GM18526 (cell line): ENCODE measurements around the gene GAB2.

Experiments used
- POLR2A ChIP-seq: IDR thresholded peaks from 3 replicates; pipeline ENCODE4 v1.6.1; 2011; ENCODE audit not compliant: insufficient read length; ENCODE audit errors: extremely low read depth

GAB2 gene

DNA sequence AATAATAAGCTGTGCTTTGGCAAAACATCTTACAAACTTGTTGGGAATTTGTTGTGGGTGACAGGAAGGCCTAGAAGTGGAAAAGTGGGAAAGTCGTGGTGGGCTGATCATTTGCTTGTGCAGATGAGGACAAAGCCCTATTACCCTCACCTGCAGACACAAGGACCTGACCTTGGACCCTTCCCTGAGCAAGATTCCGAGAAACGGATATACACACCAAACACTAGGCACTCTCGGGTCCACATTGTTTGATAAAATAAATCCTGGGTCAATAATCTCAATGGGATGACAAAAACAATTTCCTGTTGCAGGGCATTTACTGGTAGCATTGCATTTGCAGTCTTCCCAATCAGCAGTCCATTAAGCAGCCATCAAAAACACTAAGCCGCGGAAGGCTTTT, 89.7 kb downstream of the GAB2 start:
- no peak for TF ChIP-seq POLR2A

- TF ChIP-seq POLR2A = no peak
These were observed 92.3 kb downstream of the GAB2 start for GRCh38 chr11:78325274-78325781.

DNA sequence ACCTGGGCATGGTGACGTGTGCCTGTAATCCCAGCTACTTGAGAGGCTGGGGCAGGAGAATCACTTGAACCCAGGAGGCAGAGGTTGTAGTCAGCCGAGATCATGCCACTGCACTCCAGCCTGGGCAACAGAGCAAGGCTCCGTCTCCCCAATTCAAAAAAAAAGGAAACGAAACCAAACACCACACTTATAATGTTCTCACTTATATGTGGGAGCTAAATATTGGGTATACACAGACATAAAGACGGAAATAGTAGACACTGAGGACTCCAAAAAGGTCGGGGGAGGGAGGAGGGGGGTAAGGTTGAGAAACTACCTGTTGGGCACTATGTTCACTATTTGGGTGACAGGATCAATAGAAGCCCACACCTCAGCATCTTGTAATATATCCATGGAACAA, 94.3 kb downstream of the GAB2 start:
- no peak for TF ChIP-seq POLR2A

DNA sequence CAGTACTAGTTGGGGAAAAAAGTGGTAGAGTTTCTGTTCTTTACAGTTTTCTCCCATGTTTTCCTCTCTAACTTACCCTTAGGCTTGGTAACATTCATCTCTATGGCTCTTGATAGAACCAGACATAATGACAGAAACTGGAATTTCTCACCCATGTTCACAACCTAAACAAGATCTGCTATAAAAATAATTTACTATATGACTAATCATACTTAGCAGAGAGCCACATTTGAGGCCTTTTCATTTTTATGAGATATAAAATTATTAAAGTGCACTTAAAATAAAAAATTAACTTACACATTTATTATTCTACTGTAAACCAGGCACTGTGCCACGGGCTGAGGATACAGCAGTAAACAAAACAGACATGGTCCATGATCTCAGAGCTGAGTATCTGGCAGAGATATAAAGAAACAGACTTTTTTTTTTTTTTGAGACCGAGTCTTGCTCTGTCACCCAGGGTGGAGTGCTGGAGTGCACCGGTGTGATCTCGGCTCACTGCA, 98.1 kb downstream of the GAB2 start:
- TF ChIP-seq POLR2A = no peak

DNA sequence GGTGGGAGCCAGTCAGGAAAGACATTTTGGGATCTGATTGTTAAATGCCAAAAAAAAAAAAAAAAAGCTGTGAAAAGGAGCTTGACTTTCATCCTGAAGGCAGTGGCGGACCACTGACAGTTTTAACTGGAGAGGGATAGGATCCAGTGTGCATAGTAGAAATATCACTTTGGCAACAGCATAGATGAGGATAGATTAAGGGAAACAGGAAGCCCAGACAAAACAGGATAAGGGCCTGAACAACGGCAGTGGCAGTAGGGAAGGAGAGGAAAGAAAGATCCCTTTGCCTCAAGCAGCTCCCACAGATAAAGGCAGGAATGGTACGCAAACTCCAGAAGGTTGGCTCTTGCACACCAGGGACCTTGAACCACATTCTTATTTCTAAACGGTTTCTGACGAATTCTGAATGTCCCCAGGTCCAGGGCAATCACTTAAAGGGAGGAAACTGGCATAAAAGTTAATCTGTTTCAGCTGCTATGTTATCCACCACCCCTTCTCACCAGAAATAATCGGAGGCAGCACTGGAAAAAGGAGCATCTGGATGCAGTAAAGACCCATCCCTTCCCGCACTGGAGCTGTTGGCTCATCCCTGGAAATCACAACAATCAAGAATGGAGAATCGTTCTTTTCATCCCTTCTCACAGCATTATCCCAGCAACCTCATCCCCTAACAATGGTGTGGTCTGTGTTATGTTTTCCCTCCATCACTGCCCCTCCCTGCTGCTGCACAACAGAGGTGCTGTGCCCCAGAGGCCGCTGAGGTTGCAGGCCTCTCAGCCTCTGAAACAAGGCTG, 99.1 kb downstream of the GAB2 start:
- TF ChIP-seq POLR2A = no peak

DNA sequence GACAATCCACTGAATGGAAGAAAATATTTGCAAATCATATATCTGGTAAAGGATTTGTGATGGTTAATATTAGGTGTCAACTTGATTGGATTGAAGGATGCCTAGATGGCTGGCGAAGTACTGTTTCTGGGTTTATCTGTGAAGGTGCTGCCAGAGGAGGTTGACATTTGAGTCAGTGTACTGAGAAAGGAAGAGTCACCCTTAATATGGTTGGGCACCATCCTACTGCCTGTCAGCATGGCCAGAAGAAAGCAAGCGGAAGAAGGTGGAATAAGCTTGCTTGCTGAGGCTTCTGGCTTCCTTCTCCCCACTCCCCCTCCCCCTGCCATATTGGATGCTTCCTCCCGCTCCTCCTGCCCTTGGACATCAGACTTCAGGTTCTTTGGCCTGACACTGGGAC, 101.9 kb downstream of the GAB2 start:
- TF ChIP-seq POLR2A = no peak

- no peak for TF ChIP-seq POLR2A
These were observed 102.9 kb downstream of the GAB2 start for GRCh38 chr11:78314762-78315161.

GRCh38 chr11:78313898-78314297, 103.7 kb downstream of the GAB2 start:
- TF ChIP-seq POLR2A = no peak

DNA sequence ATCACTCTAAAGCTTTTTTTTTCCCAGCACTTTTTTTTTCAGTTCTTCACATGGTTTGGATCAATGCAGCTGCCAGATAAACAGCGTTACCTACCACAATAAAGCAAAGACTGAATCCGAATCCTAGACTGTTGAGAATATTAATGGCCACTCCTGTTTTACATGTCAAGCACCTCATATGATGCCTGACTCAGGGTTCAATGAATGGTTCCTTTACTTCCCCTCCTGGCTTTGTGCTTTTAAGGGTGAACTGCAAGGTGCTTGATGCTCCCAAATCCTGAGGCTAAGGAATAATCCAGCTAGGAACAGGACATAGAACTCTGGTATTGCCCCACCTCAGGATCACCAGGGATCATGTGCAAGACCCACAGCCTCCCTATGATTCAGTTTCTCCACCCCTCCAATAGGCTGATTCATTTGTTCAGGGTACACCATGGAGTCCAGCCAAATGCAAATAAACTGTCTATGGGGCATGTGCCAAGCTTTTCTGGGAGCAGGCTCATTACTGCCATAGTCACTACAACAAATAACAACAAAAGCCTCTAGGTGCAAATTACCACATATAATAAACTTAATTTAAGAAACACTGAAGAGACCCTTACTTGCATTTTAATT, 104.3 kb downstream of the GAB2 start:
- TF ChIP-seq POLR2A = no peak

DNA sequence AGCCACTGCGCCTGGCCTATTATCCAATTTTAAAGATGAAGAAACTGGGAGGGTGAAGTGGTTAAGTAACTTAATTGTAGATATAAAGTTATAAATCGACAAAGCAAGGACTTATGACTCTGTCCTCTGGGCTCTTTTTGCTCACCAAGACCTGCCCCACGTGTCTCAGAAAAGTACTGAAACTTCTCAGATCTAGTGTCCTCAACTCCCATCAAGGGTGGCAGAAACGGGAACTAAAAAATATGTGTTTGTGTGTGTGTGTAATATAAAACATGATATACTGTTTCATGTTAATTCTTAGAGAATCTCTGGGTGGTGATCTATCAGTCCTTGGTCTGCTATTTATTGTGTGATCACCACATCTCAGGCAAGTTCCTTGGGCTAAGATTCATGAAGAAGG, 104.9 kb downstream of the GAB2 start:
- TF ChIP-seq POLR2A = no peak

GRCh38 chr11:78311702-78312371, 105.8 kb downstream of the GAB2 start:
- no peak for TF ChIP-seq POLR2A

GRCh38 chr11:78310500-78310909, 107.1 kb downstream of the GAB2 start:
- TF ChIP-seq POLR2A = no peak

DNA sequence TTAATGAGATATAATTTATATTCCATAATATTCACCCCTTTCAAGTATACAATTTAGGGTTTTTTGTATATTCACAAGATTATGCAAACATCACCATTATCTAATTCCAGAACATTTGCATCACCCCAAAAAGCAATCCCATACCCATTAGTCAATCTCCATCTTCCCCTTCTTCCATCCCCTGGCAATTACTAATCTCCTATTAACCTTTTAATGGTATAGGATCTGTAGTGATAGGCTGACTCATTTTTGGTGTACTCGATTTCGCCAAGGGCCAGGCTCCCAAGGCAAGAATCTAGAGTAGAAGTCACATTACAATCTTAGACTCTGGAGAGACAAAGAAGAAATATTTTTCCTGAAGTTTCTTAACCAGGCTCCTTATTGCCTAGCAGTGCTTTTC, 113.4 kb downstream of the GAB2 start:
- no peak for TF ChIP-seq POLR2A

GRCh38 chr11:78300108-78300839, 117.3 kb downstream of the GAB2 start:
- TF ChIP-seq POLR2A = no peak
